Measurements from ENCODE around the gene CLASP2.

The CLASP2 gene

DNA sequence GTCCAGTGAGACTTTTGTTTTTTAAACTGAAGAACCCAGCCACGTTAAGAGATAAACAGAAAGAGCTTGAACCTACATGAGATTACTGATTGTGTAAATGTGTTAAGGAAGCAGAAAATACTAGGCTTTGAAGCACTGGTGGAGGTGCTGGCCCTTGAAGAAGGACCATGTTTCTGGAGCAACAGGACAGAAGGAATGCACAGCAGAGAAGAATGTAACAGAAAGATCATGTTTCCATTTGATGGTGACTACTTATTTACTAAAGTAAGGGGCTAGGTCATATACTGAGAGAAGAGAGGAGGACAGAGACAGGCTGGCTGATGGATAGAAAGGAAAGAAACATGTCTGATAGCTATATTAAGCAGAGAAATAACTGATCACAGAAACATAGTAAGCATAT is 88.8 kb downstream of the CLASP2 start:
- no peak for DNase-seq

DNA sequence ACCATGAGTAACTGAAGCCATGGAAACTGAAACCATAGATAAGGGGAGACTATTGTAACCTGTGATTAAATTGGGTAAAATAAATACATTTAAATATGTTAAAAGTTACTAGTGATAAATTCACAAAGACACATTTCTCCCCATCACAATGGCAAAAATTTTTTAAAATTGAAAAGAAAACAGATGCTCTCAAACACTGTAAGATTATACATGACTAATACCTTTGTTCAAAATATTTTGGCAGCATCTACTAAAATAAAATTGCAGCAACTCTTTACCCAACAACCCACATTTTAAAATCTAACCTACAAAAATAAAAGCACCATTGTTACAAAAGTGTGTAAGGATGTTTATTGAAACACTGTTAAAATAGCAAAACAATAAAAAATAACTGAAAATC is 93.3 kb downstream of the CLASP2 start:
- no peak for DNase-seq

DNA sequence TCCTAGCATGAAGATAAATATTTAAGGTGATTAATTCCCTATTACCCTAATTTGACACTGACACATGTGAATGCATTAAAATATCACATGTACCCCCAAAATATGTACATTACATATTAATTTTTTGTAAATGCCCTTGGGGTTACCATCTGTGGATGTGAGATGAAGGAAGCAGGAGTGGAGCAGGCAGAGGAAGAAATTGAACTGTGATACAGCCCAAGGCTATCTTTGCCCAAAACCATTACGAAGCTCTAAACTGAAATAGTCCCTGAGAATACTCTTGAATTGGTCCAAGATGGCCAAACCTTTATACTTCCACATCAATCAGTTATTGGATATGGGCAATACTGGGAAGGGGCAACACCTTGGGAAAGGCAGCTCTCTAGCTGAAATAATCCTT is 105.0 kb downstream of the CLASP2 start:
- DNase-seq, result no peak

- no peak for DNase-seq
Measured at GRCh38 chr3:33612607-33613006, 105.4 kb downstream of the CLASP2 start.

DNA sequence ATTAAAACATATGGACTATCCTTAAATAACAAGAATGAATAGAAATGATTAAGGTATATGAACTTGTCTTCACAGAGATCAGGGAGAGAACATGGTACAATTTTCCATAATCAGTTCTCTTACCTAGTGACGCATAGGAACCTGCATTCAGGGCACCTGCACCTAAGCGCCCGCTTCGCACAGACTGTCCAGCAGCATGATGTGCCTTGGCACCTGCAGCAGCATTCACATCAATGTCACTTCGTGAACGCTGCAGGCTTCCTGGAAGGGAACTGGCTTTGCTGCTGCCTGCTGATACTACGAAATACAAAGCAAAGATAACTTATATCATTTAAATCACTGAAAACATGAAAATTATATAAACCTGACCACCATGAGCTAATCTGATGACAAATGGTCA is 115.2 kb downstream of the CLASP2 start:
- no peak for DNase-seq

- no peak for DNase-seq
Measured at GRCh38 chr3:33597257-33597689, 120.8 kb downstream of the CLASP2 start.

DNA sequence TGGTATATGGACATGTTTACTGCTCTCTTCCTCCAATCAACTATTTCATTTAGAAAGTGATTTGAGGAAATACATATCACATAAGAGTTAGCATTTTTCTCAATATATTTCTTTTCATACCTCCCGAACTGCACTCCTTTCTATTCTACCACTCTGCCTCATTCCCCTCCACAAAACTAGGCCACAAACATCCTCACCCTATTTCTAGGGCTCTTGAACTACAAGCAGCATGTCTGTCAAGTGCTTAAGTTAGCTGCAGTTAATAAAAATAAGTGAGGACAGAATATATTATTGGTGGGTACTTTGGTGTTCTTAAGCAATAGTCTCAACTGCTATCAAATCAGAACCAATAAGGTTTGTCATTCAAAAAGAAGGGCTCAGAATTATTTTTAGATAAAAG is 125.1 kb downstream of the CLASP2 start:
- no peak for DNase-seq

- no peak for DNase-seq
Measured at GRCh38 chr3:33590541-33590940, 127.5 kb downstream of the CLASP2 start.

- DNase-seq, result no peak
Measured at GRCh38 chr3:33586402-33586801, 131.7 kb downstream of the CLASP2 start.

DNA sequence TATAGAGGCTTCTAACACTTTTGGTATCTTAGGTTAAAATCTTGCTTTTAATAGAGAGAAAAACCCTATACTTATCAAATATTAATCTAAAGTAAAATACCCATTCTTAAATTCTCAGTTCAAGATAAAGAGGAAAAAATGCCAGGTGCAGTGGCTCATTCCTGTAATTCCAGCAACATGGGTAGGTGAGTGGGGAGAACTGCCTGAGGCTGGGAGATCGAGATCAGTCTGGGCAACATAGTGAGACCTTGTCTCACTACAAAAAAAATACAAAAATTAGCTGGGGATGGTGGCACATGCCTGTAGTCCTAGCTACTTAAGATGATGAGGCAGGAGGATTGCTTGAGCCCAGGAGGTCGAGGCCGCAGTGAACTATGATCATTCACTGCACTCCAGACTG is 135.8 kb downstream of the CLASP2 start:
- no peak for DNase-seq

- DNase-seq, result no peak
Measured at GRCh38 chr3:33581666-33582065, 136.4 kb downstream of the CLASP2 start.

- DNase-seq, result no peak
Measured at GRCh38 chr3:33579840-33580239, 138.2 kb downstream of the CLASP2 start.

DNA sequence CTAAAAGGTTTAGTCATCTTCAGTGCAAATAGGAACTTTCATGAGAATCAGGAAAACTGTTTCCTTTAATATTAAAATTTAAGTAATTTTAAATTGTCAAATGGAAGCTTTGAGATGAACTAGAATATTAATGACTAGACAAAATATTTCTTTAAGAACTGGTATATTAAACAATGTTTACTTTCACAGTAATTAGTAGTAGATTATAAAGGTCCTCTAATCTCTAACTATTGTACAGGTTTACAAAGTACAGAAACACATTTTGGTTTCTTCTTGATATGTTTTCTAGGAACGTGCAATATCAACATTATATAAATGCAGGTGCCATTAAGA is 138.9 kb downstream of the CLASP2 start:
- DNase-seq, result no peak

- DNase-seq, result no peak
Measured at GRCh38 chr3:33578325-33579177, 139.5 kb downstream of the CLASP2 start.

GRCh38 chr3:33577588-33577987 is 140.5 kb downstream of the CLASP2 start:
- DNase-seq, result no peak

DNA sequence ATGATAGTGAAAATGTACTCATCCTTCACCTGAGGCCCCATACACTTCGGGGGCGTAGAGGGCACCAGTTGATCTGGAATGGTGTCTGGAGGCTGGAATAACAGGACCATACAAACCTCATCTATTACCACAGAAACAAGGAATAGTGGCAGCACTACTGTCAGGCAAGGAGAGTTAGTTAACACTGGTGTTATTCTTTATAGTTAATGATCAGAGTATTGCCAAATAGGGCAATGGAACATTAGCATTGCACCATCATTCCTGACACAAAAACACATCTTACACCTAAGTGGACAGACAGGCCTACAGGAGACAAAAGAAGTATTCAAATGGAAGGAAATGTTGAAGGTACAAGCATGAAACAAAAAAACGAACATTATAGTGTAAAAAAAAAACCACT is 140.9 kb downstream of the CLASP2 start:
- no peak for DNase-seq

DNA sequence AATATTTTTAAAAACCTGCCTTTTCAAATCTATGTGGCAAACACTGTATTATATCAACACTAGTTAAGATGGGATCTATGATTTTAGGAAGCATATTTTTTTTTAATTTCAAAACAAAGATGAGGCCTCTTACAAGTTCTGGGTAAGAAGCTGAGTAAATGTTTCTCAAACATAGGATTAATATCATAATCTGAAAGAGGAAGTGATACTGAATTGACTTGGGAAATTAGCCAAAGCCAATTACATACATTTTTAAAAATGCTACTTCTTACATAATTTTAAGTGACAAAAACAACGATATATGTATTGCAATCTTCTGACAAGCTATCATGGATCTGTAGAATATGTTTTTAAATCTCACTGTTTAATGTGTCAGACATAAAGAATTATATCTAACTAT is 142.7 kb downstream of the CLASP2 start:
- no peak for DNase-seq

DNA sequence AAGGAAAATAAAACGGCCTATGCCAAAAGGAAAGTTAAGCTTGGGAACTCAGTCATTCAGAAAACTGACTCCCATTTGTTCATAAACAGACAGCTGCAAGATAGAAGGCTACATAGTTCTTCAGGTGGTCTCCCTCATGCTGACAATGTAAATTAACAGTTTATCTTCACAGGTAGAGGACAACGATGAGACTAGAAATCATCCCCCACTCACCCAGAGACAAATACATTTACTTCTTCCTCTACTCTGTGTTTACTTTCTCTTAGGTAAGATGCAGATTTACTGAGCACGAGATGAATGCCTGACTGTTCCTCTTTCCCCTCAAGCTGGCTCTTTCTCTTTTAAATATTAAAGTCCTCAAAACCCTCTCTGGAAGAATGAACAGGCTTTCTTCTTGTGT is 160.2 kb downstream of the CLASP2 start:
- DNase-seq, result no peak

DNA sequence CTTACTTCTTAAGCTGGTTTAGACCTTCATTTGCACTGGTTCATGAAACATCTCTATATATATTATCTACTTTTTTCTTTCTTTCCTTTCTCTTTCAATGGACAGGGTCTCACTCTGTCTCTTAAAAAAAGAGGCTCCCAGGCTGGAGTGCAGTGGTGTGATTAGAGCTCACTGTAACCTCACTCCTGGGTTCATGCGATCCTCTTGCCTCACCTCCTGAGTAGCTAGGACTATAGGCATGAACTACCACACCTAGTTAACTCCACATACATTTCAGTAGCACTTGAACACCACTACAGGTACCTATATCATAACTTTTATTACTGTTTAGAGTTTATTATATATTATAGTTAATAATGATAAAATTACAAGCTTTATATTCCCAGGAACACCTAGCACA is 160.8 kb downstream of the CLASP2 start:
- DNase-seq, result no peak

GRCh38 chr3:33547101-33547500 is 171.0 kb downstream of the CLASP2 start:
- DNase-seq, result no peak

- DNase-seq, result no peak
Measured at GRCh38 chr3:33544126-33544525, 173.9 kb downstream of the CLASP2 start.

- no peak for DNase-seq
Measured at GRCh38 chr3:33543601-33544000, 174.5 kb downstream of the CLASP2 start.

- no peak for DNase-seq
Measured at GRCh38 chr3:33541918-33542317, 176.1 kb downstream of the CLASP2 start.

GRCh38 chr3:33538678-33539339 is 179.2 kb downstream of the CLASP2 start:
- no peak for DNase-seq

DNA sequence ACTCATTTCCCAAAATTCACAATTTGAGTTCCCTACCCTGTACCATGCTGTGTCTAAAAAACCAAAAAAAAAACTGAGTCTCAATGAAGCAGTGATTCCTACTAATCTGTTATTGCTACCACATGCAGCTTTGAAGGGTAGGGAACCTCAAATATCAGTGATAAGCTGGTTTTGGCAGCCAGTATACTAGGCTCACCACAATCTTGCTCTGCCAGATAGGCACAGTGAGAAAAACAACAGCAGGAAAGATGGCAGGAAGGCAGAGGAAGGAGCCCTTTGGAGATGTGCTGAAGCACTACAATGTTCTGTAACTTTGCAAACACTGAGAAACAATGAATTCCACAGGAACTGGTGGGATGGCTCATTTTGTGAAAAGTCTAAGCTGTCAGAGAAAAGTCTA is 180.9 kb downstream of the CLASP2 start:
- no peak for DNase-seq

All from stimulated activated CD4-positive, alpha-beta T cell treated with anti-CD3 and anti-CD28 coated beads, Interleukin-4, amount 100 ng/mL, for 24 hours (primary cell).